HEK293T (cell line): ENCODE results near the gene KRT5.

Source experiments
- CTCF ChIA-PET: fragments of 350-600 bp; formaldehyde crosslinking; extraction: SDS; loops from one replicate; lab custom pipeline; 2021; ENCODE audit warnings: antibody characterized with exemption, inconsistent platforms; lab: Yijun Ruan, JAX
- POLR2A ChIA-PET: fragments of 350-600 bp; formaldehyde crosslinking; extraction: SDS; loops from one replicate; lab custom pipeline; 2020; ENCODE audit warnings: antibody characterized with exemption, inconsistent platforms; lab: Yijun Ruan, JAX
- DNase-seq: peaks from one replicate; pipeline ENCODE4 v3.0.0; 2012; ENCODE audit warnings: mixed read lengths; ENCODE audit errors: extremely low spot score
- ARNT ChIP-seq: fragments of 450-650 bp; IDR thresholded peaks from 2 replicates; pipeline ENCODE4 v1.6.1; 2017; ENCODE audit warnings: mild to moderate bottlenecking
- BHLHE40 ChIP-seq: fragments of 450-650 bp; IDR thresholded peaks from 2 replicates; pipeline ENCODE4 v1.6.1; 2016; ENCODE audit warnings: mild to moderate bottlenecking, moderate library complexity, borderline replicate concordance
- CTBP1 ChIP-seq: fragments of 450-650 bp; IDR thresholded peaks from 2 replicates; pipeline ENCODE4 v1.6.1; 2016; ENCODE audit warnings: borderline replicate concordance
- ELF4 ChIP-seq: fragments of 450-650 bp; IDR thresholded peaks from 2 replicates; pipeline ENCODE4 v1.6.1; 2017; ENCODE audit warnings: antibody characterized with exemption
- FOXA1 ChIP-seq: fragments of 450-650 bp; IDR thresholded peaks from 2 replicates; pipeline ENCODE4 v1.6.1; 2016; ENCODE audit warnings: mild to moderate bottlenecking
- FOXK2 ChIP-seq: fragments of 450-650 bp; IDR thresholded peaks from 2 replicates; pipeline ENCODE4 v1.6.1; 2016; ENCODE audit warnings: mild to moderate bottlenecking
- FOXM1 ChIP-seq: fragments of 450-650 bp; IDR thresholded peaks from 2 replicates; pipeline ENCODE4 v1.6.1; 2017; ENCODE audit warnings: mild to moderate bottlenecking, borderline replicate concordance
- HDGF ChIP-seq: fragments of 450-650 bp; IDR thresholded peaks from 2 replicates; pipeline ENCODE4 v1.6.1; 2017; ENCODE audit warnings: antibody characterized with exemption, borderline replicate concordance
- L3MBTL2 ChIP-seq: fragments of 450-650 bp; conservative IDR thresholded peaks from 2 replicates; pipeline ENCODE4 v1.6.1; 2016; ENCODE audit warnings: mild to moderate bottlenecking
- LEF1 ChIP-seq: fragments of 450-650 bp; IDR thresholded peaks from 2 replicates; pipeline ENCODE4 v1.6.1; 2017; ENCODE audit warnings: mild to moderate bottlenecking, borderline replicate concordance
- NFRKB ChIP-seq: fragments of 450-650 bp; IDR thresholded peaks from 2 replicates; pipeline ENCODE4 v1.6.1; 2016; ENCODE audit warnings: mild to moderate bottlenecking, moderate library complexity
- SP1 ChIP-seq: fragments of 450-650 bp; IDR thresholded peaks from 2 replicates; pipeline ENCODE4 v1.6.1; 2017
- SUZ12 ChIP-seq: fragments of 450-650 bp; IDR thresholded peaks from 2 replicates; pipeline ENCODE4 v1.6.1; 2016; ENCODE audit warnings: mild to moderate bottlenecking
- TARDBP ChIP-seq: fragments of 450-650 bp; IDR thresholded peaks from 2 replicates; pipeline ENCODE4 v1.6.1; 2016
- ZNF384 ChIP-seq: fragments of 450-650 bp; IDR thresholded peaks from 2 replicates; pipeline ENCODE4 v1.6.1; 2016
- TF ChIP-seq, protein P1 (sequence below): fragments of 450-650 bp; IDR thresholded peaks from 2 replicates; pipeline ENCODE4 v1.6.1; 2016

KRT5 gene

DNA sequence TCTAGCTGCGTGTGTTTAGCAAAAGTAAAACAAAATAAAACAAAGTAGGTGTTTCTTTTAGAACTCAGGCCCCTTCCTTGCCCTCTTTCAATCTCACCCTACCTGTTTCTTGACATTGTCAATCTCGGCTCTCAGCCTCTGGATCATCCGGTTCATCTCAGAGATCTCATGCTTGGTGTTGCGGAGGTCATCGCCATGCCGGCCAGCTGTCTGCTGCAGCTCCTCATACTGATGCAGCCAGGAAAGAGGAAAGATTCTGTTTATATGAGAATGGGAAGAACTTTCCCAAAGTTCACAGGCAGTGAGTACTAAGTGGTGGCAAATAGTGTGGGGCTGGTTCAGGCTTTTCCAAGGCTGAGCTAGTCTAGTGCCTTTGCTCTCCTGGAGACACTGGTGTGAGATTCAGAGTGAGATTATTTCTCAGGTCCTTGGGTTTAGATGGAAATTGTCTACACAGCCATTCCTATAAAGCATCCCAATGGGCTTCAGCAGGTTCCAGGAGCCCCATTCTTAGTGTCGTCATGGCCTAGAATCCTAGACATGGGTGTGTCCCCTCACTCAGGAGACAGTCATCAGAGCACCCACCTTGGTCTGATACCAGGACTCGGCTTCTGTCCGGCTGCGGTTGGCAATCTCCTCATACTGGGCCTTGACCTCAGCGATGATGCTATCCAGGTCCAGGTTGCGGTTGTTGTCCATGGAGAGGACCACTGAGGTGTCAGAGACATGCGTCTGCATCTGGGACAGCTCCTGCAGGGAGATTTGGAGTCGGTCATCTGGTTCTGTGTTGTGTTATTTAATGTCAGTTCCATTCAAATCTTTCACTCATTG is 3.0 kb downstream of the KRT5 start:
- POLR2A ChIA-PET: no interaction called here
- no peak for DNase-seq
- no peak for TF ChIP-seq L3MBTL2
- no peak for TF ChIP-seq HDGF
- TF ChIP-seq CTBP1: no peak
- no peak for TF ChIP-seq SUZ12
- TF ChIP-seq FOXA1: no peak
- no peak for TF ChIP-seq ZNF384
- TF ChIP-seq ELF4: no peak
- TF ChIP-seq FOXM1: no peak
- no peak for TF ChIP-seq FOXK2
- no peak for TF ChIP-seq TARDBP
- no peak for TF ChIP-seq BHLHE40
- TF ChIP-seq SP1: no peak
- CTCF ChIA-PET: interaction anchor here (1.0 kb wide), 1 partner anchor 10 kb away, joined by 3 read pairs; no protein-coding TSS in a partner anchor

DNA sequence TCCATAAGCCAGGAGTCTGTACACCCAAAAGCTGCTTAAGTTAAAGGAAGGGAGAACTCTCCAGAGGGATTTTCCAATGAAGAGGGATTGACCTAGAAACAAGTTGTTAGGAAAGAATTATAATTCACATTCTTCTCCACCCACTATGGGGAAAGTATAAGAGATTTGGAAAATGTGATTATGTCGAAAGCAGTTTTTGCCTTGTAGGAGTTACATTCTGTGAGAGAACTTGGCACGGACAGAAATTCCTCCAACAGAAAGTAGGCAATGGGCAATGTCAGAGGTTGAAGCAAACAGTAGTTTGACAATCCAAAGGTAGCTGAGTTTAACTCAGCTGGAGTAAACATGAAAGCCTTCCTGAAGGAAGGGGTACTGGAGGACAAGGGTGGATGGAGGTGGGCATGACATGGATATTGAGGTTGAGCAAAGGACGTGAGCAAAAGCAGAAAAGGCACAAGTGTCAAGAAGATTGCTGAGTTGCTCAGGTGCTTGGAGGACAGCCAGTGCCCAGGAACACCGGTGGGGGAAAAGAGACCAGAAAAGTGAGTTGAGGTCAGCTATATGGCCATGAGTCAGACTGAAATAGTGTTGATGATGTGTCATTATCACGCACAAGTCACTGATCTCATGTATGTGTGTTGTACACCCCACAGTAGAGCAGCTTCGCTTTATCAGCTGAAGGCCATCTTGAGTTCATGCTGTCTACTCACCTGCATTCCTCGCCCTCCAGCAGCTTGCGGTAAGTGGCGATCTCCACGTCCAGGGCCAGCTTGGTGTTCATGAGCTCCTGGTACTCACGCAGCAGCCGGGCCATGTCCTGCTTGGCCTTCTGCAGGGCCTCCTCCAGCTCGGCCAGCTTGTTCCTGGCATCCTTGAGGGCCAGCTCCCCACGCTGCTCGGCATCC is 4.0 kb downstream of the KRT5 start:
- ChIA-PET POLR2A (no interaction called here), CTCF (interaction anchor here (1.0 kb wide), 1 partner anchor 9 kb away, joined by 3 read pairs; no protein-coding TSS in a partner anchor)
- TF ChIP-seq CTBP1 (no peak), FOXA1 (no peak), L3MBTL2 (no peak), ARNT (no peak)
- TF ChIP-seq, protein P1, sequence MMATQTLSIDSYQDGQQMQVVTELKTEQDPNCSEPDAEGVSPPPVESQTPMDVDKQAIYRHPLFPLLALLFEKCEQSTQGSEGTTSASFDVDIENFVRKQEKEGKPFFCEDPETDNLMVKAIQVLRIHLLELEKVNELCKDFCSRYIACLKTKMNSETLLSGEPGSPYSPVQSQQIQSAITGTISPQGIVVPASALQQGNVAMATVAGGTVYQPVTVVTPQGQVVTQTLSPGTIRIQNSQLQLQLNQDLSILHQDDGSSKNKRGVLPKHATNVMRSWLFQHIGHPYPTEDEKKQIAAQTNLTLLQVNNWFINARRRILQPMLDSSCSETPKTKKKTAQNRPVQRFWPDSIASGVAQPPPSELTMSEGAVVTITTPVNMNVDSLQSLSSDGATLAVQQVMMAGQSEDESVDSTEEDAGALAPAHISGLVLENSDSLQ: no peak
- no peak for DNase-seq

DNA sequence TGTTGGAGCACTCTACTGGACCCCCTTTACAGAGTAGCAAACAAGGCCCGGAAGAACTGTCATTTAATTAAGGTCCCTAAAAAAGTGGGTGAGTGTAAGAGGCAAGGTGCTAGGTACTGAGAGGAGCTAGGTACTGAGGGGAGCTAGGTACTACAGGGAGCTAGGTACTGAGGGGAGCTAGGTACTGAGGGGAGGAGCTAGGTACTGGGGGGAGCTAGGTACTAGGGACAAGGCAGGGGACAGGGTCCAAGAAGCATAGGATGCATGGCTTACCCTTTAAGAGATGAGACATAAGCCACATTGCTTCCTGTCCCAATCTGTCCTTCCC is 4.9 kb downstream of the KRT5 start:
- no peak for DNase-seq
- ChIA-PET CTCF (no interaction called here), POLR2A (no interaction called here)
- no peak for TF ChIP-seq TARDBP
- TF ChIP-seq ARNT: no peak

DNA sequence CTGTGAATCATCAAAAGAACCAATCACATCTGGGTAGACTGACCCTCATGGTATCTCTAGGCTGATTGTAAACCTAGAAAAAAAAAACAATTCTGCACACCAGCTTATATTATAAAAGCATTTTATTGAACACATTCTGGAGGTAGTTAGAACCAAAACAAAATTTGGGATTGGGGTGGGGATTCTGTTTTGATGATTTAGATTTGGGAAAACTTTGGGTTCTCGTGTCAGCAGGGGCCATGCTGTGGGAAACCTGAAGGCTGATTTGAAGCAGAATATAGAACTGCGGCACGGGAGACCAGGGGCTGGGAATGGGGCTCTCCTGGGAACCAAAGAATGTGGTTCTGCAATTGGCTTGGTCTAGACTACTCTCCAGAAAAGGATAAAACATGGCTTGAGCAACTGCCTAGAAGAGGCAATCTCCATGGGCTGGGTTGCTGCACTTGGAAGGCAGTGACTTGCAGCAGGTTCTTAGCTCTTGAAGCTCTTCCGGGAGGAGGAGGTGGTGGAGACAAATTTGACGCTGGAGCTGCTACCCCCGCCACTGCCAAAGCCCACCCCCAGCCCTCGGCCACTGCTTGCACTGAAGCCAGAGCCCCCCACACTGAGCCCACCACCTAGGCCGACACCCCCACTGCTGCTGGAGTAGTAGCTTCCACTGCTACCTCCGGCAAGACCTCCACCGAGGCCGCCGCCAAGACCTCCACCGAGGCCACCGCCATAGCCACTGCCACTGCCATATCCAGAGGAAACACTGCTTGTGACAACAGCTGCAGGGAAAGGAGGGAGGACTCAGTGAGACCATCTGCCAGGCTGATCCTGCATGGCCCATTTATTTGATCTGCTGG is 5.5 kb downstream of the KRT5 start:
- ChIA-PET CTCF (no interaction called here), POLR2A (no interaction called here)
- no peak for DNase-seq
- TF ChIP-seq FOXK2 (no peak), ARNT (no peak), BHLHE40 (no peak), SP1 (no peak), SUZ12 (no peak), ZNF384 (no peak), HDGF (no peak), FOXA1 (no peak), CTBP1 (no peak), TARDBP (no peak), LEF1 (no peak), ELF4 (no peak), NFRKB (no peak), FOXM1 (no peak), L3MBTL2 (no peak)
- TF ChIP-seq, protein P1: no peak

DNA sequence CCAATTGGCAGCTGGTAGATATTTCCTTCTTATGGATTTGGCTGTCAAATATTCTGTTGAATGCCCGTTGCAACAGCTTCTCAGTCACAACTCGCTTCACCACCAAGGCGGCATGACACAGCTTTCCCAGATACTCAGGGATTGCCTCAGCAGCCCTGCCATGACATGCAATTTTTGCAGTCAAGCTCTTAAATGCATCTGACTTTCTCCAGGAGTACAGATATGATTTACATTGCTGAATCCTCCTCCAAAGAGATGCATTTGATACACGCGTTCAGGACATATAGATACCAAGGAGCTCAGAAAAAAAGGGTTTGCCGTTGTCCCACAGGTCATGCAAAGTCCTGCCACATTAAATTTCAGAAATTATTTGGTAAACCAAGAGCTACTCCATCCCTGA is 6.5 kb downstream of the KRT5 start:
- DNase-seq: no peak
- CTCF ChIA-PET: no interaction called here
- POLR2A ChIA-PET: no interaction called here
- TF ChIP-seq HDGF: no peak
- no peak for TF ChIP-seq CTBP1
- no peak for TF ChIP-seq TARDBP
- TF ChIP-seq FOXA1: no peak
- no peak for TF ChIP-seq BHLHE40
- TF ChIP-seq ARNT: no peak
- no peak for TF ChIP-seq LEF1
- no peak for TF ChIP-seq FOXM1
- no peak for TF ChIP-seq NFRKB
- no peak for TF ChIP-seq SUZ12
- no peak for TF ChIP-seq ZNF384
- no peak for TF ChIP-seq FOXK2
- TF ChIP-seq ELF4: no peak
- no peak for TF ChIP-seq L3MBTL2
- no peak for TF ChIP-seq SP1
- TF ChIP-seq, protein P1: no peak
